ENCODE measurements around the gene GREB1.

Gene GREB1

DNA sequence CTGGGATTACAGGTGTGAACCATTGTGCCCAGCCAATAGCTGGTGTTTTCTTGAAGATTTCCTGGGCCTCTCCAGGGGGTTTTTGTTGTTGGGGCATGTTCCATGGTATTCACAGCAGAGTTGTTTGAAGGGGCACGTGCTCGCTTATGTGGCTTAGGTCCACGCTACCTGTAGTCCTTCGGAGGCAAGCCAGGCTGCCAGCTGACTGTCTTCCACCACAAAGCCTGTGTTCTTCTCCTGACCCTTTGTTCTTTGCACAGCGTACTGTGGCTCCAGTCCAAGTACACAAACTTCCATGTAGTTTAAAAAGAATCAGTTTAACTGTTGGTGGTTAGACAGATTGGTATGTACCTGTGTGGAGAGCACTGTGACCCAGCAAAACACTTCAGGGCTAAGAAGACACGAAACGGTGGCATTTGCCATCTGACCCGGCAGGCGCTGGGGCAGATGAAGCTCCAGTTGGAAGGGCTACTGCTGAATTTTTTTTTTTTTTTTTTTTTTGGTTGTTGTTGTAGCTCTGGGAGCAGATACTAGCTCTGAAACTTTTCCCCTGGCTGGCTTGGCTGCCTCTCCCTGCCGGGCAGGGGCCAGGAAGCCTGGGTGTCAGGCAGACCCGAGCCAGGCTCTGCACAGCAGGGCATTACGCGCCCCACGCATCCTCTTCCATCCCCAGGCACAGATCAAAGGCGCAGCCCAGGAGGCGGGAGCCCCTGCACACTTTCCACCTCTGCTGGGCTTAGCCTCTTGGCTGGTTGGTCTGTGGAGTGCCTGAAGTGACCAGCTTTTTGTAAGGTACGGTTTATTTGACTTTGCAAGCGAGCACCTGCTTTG lies 5.7 kb downstream of the GREB1 start:
- DNase-seq (ENCODE audit: low spot score), result no peak

- no peak for DNase-seq (ENCODE audit: low spot score)
Observed at GRCh38 chr2:11540148-11540995, 6.5 kb downstream of the GREB1 start.

- no peak for DNase-seq (ENCODE audit: low spot score)
Observed at GRCh38 chr2:11540996-11541692, 7.3 kb downstream of the GREB1 start.

- no peak for DNase-seq (ENCODE audit: low spot score)
Observed at GRCh38 chr2:11541693-11542274, 7.9 kb downstream of the GREB1 start.

DNA sequence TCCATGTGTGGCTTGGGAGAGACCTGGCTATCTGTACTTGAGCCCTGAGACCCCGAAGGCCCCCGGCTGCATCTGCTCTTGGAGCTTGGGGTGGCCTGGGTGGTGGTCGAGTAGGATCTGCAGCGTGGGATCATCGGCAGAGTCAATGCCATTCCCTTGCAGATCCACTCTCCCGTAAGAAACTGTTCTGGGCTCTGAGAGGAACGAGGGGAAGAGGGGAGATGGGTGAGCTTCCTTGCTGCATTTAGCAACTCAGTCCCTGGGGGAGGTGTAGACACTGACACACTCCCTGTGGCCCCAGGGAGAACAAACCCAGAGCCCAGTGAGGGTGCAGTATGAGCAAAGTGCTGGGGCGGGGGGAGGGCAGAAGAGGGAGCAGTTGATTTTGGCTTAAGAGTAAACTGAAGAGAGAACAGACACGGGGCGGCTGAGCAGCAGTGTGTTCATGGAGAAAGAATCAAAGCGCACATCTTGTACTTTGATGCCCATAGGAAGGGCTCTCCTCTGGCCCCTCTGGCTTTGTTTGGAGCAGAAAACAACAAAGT lies 8.5 kb downstream of the GREB1 start:
- no peak for DNase-seq (ENCODE audit: low spot score)

DNA sequence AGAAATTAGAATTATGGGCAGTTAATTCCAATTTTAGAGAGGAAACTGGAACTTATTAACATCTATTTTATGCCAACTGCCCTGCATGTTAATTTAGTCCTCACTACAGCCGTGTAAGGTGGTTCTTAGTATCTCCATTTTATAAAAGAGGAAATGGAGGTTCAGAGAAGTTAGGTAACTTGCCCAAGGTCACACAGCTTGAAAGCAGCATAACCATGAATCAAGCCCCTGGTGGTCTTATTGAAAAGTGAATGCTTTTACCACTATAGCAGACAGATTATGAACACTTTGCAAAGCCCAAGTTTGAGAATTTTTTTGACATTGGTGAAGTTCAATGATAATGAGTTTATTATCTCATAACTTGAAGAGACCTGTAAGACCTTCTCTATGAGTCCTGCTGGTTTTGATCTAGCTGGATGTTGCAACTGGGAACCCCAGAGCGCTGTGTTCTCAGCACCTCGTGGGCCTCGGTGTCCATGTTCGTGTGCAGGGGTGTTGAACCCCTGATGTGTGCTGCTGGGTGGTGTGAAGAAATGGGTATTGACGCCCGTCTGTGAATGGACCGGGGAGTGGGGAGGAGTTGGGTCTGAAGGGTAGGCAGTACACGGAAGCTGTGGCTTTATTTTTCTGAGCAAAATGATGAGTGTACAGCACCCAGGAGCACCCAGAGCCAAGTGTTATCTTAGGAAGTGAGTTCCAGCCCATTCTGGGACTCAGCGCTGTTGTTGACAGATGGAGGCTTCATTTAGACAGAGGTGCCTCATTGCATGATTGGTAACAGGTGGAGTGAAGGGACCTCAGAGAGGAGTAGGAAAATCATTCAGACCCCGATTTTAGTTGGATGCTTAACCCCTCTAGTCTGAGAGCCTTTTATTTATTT lies 9.7 kb downstream of the GREB1 start:
- no peak for DNase-seq (ENCODE audit: low spot score)

DNA sequence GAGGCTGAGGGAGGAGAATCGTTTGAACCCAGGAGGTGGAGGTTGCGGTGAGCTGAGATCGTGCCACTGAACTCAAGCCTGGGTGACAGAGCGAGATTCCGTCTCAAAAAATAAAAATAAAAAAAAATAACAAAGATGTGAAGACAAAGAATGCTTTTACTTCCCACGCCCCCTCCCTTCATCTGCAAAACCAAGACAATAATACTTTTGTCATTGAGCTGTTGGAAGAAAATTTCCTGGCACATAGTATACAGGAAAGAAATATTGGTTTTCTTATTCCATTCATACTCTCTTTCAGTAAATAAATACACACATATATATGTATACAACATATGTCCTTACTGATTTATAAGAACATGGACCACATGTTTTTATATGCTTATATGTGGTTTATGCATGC lies 12.2 kb downstream of the GREB1 start:
- DNase-seq (ENCODE audit: low spot score), result no peak

GRCh38 chr2:11547912-11548497 lies 14.2 kb downstream of the GREB1 start:
- no peak for DNase-seq (ENCODE audit: low spot score)

DNA sequence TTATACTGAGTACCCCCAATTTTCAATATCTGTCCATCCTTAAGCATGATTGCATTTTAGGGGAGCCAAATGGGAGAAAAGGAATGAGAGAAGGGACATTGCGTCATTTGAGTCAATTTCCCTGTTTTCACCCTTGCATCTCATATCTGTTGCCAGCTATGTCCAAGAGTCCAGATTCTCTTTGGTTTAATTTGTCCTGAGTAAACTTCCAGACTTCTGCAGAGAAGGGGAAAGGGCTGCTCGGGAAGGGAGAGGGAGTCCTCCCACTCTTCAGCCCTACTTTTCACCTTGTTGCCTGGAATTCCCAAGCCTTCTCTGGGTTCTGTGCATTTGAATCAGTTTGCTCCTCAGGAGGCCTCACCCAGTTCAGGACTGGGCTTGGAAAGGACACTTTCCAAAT lies 16.5 kb downstream of the GREB1 start:
- no peak for DNase-seq (ENCODE audit: low spot score)

DNA sequence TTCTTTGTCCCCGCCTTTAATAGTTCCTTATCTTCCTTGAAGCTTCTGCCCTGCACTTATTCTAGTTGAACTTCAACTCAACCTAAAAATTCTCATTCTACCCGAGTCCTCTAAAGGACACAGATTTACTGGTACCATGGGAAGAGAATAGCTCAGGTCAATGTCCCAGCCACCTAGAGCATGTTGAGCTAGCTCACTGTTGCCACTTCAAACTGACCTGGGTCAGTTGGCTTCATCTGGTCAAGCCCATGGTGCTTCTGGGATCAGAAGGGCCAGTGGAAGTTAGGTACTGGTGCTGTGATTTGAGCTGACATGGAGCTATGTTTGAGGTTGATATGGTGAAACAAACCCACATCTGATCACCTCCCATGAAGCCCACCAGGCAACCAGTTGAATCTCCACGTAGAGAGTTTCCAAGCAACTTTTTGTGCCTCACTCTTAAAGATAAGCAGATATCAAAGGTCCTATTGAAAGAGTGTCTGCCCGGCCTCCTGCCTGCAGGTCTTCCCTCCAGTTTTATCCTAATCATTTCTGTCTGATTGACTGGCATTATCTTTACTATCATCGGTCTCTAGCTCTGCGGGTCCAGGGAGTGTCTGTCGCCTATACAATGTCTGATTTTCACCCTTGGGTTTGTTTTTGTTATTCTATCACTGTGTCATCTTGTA lies 17.2 kb downstream of the GREB1 start:
- DNase-seq (ENCODE audit: low spot score), result no peak

- DNase-seq (ENCODE audit: low spot score), result no peak
Observed at GRCh38 chr2:11551569-11552259, 17.9 kb downstream of the GREB1 start.

DNA sequence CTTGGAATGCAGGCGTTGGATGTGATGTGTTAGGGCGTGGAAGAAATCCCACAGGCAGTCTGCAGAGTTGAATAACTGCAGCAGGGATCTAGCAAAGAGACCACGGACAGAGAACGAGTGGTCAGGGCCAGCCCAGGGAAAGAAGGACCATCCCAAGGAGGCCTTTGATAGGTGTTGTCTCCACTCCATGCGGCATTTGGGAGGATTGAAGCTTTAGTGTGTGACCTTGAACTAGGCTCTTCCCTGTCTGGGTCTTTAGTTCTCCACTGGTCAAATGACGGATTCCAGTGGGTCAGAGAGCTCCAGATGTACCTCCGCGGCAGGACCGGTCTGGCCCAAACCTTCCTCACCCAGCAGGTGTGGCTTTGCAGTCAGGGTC lies 18.4 kb downstream of the GREB1 start:
- no peak for DNase-seq (ENCODE audit: low spot score)

- DNase-seq (ENCODE audit: low spot score), result no peak
Observed at GRCh38 chr2:11553661-11554398, 20.0 kb downstream of the GREB1 start.

- no peak for DNase-seq (ENCODE audit: low spot score)
Observed at GRCh38 chr2:11554399-11554716, 20.5 kb downstream of the GREB1 start.

DNA sequence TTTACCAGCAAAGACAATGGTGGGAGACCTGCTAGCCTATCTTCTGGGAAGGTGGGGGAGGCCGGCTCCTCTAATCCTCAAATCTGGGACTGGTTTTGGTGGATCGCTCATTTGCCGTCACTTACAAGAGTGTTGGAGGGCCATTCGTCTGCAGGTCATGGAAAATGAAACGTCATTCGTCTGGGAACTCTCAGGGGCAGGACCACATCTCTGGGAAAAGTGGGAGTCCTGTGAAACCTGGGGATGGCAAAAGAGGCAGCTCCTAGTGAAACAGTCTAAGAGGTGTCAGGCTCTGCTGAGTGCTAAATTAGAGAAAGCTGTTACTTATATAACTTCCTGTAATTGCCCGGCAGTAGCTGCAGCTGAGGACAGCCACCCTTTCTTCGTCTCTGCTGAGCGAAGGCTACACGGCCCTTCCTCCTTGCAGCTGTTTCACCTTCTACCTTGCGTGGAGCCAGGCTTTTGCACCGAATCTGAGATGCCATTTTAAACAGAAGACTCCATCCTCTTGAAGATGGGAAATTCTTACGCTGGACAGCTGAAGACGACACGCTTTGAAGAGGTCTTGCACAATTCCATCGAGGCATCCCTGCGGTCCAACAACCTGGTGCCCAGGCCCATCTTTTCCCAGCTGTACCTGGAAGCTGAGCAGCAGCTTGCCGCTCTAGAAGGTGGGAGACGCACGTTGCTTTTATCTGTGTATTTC lies 22.4 kb downstream of the GREB1 start:
- DNase-seq (ENCODE audit: low spot score), result no peak

DNA sequence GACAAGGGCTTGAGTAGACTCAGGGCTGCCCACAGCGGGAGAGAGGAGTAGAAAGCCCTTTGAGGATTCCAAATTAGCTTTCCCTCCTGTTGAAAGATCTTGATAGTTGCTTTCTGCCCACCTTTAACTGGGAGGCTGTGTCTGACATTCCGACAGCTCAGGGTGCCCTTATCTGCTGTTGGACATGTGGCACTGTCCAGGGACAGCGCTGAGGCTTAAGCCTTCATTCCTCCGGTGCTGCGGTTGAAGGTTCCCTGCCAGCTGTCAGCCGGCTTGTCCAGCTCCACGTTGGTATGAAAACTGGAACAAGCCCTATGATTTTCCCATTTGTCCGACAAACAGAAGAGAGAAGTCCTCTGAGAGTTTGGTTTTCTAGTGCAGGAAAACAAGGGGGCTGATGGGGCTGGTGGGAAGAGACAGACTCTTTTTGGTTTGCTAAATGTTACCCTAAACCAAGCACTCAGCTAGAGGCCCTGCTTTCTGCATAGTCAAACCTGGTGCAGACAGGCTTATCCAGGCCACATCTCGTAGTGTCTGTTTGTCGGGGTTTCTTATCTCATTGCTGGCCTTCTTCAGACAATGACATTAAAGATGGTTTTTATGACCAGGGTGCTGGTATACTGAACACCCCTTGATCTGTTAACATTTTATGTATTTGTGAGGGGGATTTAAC lies 24.5 kb downstream of the GREB1 start:
- DNase-seq (ENCODE audit: low spot score), result no peak

- no peak for DNase-seq (ENCODE audit: low spot score)
Observed at GRCh38 chr2:11559066-11559785, 25.4 kb downstream of the GREB1 start.

Measured in CD4-positive, alpha-beta T cell treated with Interleukin-15 for 4 hours (primary cell).